ENCODE results near the gene EML4.

- TF ChIP-seq CTCF (IDR thresholded peaks at IDR 0.05) (peak in 1 of 6 experiments; percentile 9), POLR2A (IDR thresholded peaks at IDR 0.05) (no peak)
These were observed 168.2 kb downstream of the EML4 start for GRCh38 chr2:42337356-42337820.
